Activated CD4-positive, alpha-beta T cell treated with anti-CD3 and anti-CD28 coated beads for 4 hours (primary cell): ENCODE measurements around the gene WASL.
A peak's percentile ranks its signal among the peaks of the same experiment; 100 is the strongest.
"Not testable (repeated sequence)": the region's sequence is repeated elsewhere in the genome, so short reads cannot be mapped to it uniquely, and the experiment has no call there.

Source experiments
- DNase-seq, 2 donors: peaks; one replicate each; pipeline ENCODE4 v3.0.0-alpha.2; 2020

Gene WASL

DNA sequence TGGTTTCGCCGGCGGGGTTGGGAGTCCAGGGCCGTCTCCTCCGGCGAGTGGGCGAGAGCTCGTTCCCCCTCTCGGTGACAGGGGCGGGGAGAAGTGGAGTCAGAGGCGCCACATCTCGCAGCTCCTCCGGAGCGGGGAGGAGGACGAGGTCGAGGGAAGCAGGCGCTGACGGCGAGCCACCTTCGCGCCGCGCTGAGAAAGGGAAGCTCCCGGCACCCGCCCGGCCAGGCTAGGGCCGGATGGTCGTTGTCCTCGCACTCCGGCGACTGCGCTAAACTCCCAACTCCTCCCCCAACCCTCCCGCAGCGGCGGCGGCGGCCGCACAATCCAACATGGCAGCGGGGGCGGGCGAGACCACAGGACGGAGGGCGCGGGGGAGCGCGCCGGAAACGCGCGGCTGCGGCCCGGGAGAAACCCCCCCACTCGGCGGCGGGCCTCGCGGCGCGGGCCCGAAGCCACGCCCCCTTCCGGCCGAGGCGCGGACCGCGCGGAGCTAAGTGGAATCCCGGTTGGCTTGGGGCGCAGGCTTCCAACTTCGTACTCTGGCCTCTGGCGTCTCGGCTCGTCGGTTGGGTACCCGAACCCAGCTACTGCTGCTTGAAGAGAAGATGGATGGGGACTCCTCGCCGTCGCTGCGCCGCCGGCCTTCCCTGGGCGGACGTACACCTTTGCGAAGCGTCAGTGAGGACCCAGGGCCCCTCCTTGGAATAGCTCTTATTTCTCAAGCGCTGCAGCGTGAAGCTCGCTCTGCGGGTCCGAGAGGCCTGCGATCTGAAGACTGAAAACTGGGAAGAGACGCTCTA, at the start of gene WASL:
Gene WASL, minus strand, starts transcription at position 270 of the 803 bp plus-strand sequence. Its CDS starts 269 bp downstream, at position 1.
- DNase-seq: peak; percentile 80 to 85

DNA sequence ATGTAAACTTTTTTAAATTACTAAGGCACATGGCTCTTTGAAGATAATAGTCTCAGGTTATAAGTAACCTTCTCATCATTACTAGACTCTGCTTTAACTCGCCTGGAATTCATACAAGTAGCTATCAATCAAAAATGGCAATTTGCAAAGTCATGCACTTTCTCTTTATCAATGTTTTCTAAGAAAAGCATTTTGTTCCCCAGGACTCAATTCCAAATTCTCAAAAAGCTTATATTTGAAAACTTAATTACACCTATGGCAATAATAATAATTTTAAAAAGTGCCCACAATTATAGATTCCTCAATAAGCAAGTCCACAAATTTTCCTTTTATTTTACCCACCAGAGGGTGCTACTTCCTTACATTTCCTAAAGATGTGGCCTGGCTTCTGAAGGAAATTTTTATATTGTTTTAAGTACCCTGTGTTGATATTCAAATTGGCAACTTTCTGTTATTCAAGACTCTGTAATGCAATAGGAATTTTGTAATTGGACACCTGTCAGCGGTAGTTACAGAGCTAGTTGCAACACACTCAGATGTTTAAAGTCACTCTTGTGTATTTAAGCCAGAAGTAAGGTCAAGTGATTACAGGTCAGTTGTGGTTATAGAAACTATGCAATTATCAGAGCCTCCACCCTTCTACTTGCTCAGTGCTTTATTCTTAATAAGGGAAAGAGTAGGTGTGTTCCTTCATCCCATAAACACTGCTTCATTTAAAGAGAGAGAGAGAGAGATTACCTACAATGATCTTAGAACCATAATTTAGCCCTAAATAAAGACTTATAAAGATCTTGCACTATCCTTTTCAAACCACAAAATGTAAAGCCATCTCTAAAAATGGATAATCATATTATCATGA, 49.1 kb upstream of the WASL start:
- DNase-seq: no peak

DNA sequence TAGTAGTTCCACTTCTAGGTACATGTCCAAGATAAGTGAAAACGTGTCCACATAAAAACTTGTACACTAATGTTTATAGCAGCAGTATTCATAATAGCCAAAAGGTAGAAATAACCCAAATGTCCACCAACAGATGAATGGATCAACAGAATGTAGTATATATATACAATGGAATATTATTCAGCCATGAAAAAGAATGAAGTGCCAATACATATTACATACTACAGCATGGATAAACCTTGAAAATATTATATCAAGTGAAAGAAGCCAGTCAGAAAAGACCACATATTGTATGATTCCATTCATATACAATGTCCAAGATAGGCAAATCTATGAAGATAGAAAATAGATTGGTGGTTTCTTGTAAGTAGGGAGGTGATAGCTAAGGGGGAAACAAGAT, 47.8 kb upstream of the WASL start:
- DNase-seq: no peak

DNA sequence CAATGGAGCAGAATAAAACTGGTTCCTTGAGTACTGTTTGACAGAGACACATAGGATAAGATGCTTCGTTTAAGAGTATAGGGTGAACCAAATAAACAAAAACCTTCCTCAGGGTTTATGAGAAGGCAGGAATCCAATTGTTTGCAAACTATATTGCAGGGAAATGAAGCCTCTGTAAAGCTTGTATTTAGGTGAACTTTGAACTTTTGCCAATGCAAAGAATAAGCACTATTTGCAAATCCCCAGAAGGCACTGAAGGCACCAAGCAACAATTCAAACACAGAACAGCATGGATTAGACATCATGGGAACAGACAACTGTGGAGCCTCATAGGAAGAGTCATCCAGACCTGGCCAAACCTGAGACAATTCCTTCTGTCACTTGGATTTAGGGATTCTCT, 47.1 kb upstream of the WASL start:
- no peak for DNase-seq

DNA sequence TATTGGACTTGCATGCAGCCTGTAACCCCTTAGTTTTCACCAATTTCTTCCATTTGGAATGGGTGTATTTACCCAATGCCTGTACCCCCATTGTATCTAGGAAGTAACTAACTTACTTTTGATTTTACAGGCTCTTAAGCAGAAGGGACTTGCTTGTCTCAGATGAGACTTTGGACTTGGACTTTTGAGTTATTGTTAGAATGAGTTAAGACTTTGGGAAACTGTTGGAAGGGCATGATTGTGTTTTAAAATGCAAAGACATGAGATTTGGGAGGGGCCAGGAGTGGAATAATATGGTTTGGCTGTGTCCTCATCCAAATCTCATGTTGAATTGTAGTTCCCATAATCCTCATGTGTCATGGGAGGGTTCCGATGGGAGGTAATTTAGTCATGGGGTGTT, 46.3 kb upstream of the WASL start:
- not testable (repeated sequence) for DNase-seq

DNA sequence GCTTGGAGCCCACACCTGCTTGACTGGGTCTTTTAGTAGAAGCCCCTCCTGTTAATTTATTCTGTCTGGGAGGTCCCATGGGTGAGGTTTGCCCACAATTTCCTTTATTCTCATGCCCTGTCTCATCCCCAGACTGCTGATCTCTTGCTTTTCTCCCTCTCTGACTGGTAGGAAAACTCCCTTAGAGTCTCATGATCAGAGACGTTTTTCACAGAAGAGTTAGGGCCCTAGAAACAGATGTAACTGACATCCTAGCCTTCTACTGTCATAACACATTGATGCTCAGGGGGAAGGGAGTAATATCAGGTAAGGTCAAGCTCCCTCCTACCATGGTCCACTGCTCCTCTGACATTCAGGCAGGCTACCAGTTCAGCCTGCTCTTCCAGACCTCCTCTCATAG, 43.7 kb upstream of the WASL start:
- no peak for DNase-seq

DNA sequence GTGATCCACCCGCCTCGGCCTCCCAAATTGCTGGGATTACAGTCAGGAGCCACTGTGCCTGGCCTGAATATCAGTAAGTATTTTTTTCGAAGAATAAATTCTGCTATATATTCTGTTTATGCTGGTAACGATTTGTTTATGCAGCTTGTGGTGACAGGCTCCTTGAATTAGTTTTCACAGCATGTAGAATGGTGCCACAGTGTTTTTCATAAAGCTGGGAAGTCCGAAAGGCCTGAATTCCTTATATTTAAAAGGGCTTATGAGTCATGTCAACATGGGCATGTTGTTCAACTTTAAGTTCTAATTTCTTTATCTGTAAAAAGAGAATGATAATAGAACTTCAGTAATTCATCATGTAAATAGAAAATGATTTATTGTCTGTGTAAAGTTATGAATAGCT, 42.2 kb upstream of the WASL start:
- no peak for DNase-seq

DNA sequence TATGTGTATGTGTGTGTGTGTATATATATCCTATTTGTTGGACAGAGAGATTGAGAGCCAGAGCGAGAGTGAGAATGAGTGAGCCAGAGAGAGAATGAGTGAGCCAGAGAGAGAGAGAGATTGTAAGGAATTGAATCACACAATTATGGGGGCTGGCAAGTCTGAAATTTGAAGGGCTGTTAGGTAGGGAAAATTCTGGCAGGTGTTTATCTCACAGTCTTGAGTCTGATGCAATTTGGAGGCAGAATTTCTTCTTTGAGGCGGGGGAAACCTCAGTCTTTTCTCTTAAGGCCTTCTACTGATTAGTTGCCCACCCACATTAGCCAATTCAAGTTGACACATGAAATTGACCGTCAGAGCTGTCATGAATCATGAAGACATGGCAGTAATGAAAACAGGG, 41.0 kb upstream of the WASL start:
- no peak for DNase-seq

DNA sequence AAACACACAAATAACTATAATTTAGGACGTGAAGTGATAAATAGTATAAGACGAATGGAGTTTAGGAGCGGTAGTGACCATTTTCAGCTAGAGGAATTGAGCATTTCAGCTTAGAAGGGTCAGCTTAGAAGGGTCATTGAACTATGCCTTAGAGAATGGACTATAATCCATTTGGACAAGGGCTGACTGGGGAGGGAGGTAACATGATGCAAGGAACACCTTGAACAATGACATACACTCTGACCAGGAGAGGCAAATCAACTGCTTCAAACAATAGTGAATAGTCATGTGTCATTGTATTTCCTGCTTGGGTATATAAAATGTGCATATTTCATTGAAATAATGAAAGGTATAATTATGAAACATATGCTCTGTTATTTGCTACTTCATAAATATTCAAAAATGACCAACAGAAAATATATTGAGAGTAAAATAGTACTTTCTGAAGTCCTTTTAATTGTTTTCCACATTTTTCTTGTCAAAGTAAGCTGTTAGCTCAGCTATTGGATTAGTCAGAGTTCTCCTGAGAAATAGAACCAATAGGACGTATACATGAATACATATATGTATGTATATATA, 40.5 kb upstream of the WASL start:
- DNase-seq: no peak

DNA sequence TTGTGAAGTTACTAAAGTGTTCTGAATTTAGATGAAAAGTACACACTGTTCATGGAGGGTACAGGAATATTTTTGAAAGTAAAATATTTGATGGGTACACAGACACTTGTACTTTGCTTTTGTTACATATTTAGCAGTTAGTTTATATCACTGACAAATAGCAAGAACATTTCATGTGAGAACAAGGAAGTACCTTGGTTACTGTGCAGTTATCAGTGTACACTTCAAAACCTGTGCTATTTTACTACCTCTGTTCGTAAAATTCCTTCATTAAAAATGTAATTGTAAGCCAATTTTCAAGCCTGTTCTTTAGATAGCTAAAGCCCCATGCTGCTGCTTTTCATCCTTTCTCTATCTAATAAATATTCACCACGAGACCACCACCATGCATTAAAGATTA, 39.8 kb upstream of the WASL start:
- DNase-seq: no peak

DNA sequence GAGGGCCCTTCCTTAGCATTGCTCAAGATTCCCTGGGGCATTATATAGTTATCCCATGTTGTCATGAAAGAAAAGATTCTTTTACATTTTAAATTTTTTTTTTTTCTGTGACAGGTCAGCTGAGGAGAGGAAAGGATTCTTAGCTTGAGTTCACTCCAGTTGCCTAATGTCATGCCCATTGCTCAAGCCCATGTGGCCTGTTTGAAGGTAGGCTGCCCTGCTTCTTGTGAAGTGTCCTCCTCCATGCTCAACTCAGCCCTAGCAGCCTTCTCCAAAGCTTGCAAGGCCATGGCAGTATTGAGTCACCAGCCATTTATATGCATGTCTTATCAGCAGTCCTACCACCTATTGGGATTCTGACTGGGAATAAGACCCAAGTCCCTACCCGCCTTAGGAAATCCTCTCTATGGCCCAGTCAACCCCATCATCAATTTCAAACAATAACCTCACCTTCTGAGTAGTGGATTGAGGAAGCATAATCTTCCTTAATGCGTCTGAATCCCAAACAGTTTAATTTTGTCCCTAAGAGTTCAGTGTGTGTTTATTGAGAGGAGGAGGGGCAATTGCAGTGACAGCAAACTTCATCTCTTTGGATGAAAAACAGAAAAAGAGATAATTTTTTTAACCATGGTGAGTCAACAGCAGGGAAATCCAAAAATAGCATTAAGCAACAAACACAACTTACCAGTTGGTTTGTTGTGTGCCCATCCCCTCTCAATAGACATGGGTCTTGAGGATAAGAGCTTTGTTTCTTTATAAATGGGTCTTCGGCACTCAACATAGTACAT, 38.6 kb upstream of the WASL start:
- DNase-seq: no peak

DNA sequence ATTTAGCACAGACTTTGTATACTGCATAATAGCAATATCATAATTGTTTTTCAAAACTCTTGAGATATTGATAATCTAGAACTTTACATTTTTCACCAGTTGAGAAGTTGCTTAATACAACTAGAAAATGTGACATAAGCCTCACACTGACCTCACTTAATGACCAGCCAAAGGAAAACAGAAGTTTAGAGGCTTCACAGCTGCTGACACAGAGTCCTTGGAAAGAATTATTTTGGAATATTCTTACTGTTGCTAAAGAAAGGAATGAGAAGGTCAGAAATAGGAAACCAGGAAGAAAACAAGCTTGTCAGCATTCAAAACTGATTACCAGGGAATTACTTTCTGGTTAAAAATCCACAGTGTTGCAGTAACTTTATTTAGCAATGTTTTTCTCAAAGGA, 35.5 kb upstream of the WASL start:
- DNase-seq: no peak

DNA sequence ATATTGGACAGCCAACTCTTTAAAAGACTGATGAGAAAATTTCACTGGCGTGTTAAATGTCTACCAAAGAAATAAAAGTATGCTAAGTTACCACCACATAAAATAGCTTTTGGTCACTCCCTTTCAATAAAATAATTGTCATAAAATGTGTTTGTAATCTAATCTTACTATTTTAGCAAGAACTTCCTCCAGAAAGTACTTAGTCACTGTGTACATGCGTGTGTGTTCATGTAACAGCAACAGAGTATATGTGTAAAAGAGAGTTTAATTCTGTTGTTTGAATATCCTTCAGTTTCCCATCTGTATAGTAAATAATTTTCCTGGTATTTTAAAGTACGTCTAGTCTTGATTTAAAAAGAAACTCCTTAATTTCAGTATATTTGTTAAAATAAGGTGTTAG, 35.0 kb upstream of the WASL start:
- DNase-seq: no peak

DNA sequence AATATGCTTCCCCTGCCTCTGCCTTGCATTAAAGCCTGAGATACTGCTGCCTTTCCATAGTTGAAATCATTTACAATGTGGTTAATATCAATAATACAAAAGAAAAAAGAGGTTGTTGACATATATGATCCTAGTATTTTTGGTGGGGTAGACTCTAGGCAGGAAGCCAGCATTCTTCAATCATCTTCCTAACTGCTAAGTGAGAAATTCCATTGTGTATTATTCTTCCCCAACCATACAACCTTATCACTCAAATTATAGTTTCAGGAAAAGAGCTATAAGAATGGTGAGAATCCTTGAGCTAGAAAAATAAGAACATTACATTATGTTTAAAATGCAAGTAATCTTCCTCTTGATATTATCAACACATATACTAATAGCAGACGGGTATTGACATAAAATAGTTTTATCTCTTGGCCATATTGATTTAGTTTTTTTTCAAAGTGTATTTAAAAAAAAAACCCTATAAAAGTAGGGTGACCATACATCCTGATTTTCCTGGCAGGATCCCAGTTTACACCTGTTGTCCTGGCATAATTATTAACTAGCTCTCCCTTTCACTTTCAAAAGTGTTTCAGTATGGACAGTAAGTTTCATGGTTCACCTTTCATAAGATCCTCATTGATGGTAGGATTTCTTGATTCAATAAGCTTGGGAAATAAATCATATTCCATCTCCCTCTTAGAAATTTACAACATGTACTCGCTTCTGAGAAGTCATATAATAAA, 33.4 kb upstream of the WASL start:
- DNase-seq: no peak

DNA sequence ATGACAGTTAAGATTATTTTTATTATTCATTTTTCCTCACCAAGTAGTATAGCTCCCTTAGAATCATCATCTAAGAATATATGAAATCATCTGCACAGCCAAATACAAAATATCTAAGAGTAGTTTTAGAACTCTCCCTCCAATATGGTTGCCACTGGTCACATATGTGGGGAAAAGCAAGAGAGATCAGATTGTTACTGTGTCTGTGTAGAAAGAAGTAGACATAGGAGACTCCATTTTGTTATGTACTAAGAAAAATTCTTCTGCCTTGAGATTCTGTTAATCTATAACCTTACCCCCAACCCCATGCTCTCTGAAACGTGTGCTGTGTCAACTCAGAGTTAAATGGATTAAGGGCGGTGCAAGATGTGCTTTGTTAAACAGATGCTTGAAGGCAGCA, 31.7 kb upstream of the WASL start:
- not testable (repeated sequence) for DNase-seq

DNA sequence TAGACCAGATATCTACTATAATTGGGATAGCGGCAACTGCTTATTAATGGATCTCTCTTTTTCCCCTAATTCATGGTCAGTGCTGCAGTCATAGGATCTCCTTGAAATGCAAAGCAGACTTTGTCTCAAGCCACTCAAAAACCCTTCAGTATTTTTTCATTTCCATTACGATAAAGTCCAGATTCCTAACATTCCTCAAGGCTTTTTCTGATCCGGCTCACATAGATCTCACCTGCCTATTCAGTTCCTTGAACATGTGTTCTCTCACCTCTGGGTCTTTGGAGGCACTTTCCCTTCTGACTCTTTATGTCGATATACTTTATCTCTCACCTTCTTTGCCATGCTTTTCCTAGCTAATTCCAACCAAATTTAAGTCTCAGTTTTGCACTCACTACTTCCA, 25.7 kb upstream of the WASL start:
- DNase-seq: no peak

DNA sequence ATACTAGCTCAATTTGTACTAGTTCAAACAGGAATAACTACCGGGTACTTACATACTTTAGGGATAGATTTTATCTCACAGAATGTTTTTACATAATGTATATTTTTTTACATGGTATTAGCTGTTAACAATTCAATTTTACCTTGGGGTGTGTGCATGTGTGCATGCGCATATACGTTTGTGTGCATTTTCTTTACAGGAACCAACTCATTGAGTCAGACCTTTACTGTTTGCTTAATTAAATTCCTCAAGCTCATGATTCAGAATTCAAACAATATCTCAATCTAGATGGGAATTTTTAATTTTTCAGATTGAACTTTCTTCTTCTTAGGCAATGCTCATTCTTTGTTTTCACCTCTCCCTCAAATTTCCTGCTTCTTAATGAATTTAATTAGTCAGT, 24.7 kb upstream of the WASL start:
- no peak for DNase-seq

DNA sequence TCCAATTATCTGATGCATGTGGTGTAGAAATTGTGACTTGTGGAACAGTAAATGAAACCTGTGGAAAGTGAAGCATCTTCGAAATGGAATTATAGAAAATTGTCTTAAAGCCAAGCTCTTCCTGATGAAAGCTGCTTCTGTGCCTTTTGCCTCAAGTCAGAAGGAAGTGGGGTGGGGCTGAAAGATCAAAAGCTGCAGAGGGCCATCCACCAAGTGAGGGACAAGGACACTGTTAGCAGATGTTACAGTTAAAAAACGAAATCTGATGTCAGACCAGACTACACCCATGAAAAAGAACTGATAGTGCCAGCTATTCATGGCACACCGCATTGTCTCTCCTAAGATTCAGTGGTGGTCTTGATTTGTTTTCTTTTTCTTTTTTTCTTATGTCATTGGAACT, 23.8 kb upstream of the WASL start:
- no peak for DNase-seq

DNA sequence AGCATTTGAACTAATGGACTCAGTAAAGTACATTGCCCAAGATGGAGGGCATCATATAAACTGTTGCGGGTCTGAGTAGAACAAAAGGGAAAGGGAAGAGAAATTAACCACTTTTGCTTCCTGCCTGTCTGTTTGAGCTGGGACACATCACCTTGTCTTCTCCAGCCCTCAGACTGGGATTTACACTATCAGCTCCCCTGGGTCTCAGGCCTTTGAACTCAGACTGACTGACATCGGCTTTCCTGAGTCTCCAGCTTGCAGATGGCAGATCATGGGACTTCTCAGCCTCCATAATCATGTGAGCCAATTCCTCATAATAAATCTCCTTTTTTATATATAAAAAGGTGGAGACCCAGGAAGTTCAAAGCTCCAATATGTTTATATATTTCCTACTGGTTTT, 23.0 kb upstream of the WASL start:
- no peak for DNase-seq

DNA sequence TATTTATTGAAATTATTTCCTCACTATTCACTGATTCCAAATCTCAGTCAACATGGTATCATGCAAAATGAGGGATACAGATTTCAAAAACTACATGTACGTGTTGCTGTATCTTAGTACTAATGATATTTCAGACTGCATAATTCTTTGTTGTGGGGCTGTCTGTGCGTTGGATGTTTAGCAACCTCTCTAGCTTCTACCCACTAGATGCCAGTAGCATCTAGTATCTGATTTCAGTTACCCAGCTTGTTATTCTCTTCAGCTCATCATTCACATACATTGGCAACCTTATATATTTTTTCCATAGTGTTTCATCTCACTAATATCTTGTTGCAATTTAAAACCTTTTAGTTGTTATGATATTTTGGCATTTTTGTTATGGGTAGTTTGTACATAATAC, 22.5 kb upstream of the WASL start:
- DNase-seq: no peak

DNA sequence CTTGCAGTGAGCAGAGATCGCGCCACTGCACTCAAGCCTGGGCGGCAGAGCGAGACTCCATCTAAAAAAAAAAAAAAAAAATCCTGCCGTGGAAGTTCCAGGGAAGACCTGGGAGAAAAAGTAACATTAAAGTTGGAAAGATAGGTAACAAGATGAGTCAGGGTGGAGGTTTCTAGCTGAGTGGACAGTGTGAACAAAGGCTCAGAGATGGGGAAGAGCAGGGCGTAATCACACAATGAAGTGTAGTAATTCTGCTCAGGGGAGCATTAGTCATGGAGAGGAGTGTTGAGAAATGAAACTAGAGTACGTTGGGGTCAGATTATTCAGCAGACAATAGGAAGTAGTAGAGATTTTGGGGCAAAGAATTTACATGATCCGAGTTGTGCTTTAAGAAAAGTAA, 21.6 kb upstream of the WASL start:
- DNase-seq: no peak

DNA sequence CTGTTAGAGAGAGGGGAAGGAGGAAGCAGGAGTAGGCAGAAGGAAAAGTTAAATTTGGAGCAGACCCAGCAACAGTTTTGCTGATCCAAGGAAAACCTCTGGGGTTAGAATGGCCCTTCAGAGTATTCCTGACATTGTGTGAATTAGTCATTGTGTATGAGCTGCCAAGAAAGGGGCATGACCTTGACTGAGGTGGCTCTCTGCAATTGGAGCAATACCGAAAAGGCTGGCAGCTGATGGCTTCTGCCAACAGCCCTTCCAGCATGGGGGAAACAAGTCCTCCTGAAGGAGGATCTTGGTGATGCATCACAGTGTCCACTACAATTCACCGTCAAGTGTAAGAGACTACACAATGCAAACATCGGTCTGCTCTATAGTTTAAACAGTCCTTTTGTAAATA, 20.6 kb upstream of the WASL start:
- no peak for DNase-seq
